ENCODE measurements around the gene FUS. TPM values are rescaled to one million over a fixed set of nuclear protein-coding genes. Genes with fewer than 3 reads are reported as not detected.

Gene FUS
- total RNA-seq, 3 donors from 2014 or later (not counting 1 experiment from before 2014, with no cell fraction given): 872 to 934 (median 918) TPM

DNA sequence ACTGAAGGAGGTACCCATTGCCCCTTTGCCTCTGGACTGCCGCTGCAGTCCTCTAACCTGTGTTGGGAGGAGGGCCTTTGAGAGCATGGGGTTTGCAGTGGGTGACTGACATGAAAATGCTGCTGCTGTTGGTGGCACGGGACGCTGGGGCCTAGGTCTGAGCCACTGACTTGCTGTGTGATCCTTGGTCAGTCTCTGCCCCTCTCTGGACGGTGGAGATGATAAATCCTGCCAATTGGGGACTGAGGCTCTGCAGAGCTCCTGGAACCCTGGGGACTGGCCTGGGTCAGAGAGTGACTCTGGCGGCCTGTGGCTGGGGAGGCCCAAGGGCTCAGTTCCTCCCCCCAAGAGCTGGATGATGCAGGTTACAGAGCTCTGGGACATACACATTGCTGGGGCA is 43.1 kb downstream of the FUS start:
- Mint-ChIP-seq H3K27me3 (ENCODE audit: low read depth in 2 of 2) (peaks cover 0 to 24% of the 10 kb centered on the region in 2 donors), H3K4me3 (no peak overlapping the region), H3K36me3 (no peaks in the 10 kb centered on the region), H3K9me3 (no peaks in the 10 kb centered on the region), H3K4me1 (peaks cover 0 to 13% of the 10 kb centered on the region in 2 donors), H3K27ac (no peak overlapping the region)
- H3K4me3 ChIP-seq (ENCODE audit: low read length): no peak overlapping the region
- TF ChIP-seq, protein P1, sequence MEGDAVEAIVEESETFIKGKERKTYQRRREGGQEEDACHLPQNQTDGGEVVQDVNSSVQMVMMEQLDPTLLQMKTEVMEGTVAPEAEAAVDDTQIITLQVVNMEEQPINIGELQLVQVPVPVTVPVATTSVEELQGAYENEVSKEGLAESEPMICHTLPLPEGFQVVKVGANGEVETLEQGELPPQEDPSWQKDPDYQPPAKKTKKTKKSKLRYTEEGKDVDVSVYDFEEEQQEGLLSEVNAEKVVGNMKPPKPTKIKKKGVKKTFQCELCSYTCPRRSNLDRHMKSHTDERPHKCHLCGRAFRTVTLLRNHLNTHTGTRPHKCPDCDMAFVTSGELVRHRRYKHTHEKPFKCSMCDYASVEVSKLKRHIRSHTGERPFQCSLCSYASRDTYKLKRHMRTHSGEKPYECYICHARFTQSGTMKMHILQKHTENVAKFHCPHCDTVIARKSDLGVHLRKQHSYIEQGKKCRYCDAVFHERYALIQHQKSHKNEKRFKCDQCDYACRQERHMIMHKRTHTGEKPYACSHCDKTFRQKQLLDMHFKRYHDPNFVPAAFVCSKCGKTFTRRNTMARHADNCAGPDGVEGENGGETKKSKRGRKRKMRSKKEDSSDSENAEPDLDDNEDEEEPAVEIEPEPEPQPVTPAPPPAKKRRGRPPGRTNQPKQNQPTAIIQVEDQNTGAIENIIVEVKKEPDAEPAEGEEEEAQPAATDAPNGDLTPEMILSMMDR (IDR thresholded peaks at IDR 0.05): no peak
- 93% methylated on average over 5 of the region's 5 CpGs for WGBS (ENCODE audit: insufficient coverage)
- no peak for ATAC-seq
- DNase-seq: no peak
- H3K9me3 ChIP-seq (ENCODE audit: control insufficient read depth, insufficient read depth, low read length): no peaks in the 10 kb centered on the region
- intact Hi-C loops (cut with micrococcal nuclease): no loop called here
- H3K27ac ChIP-seq (ENCODE audit: low read length): no peak overlapping the region
- no peaks in the 10 kb centered on the region for H3K4me1 ChIP-seq (ENCODE audit: control insufficient read depth, insufficient read depth, low read length)
- H3K36me3 ChIP-seq (ENCODE audit: control insufficient read depth, insufficient read depth, low read length): no peaks in the 10 kb centered on the region
- H3K27me3 ChIP-seq (ENCODE audit: control insufficient read depth, insufficient read depth, low read length): peaks cover 2% of the 10 kb centered on the region

DNA sequence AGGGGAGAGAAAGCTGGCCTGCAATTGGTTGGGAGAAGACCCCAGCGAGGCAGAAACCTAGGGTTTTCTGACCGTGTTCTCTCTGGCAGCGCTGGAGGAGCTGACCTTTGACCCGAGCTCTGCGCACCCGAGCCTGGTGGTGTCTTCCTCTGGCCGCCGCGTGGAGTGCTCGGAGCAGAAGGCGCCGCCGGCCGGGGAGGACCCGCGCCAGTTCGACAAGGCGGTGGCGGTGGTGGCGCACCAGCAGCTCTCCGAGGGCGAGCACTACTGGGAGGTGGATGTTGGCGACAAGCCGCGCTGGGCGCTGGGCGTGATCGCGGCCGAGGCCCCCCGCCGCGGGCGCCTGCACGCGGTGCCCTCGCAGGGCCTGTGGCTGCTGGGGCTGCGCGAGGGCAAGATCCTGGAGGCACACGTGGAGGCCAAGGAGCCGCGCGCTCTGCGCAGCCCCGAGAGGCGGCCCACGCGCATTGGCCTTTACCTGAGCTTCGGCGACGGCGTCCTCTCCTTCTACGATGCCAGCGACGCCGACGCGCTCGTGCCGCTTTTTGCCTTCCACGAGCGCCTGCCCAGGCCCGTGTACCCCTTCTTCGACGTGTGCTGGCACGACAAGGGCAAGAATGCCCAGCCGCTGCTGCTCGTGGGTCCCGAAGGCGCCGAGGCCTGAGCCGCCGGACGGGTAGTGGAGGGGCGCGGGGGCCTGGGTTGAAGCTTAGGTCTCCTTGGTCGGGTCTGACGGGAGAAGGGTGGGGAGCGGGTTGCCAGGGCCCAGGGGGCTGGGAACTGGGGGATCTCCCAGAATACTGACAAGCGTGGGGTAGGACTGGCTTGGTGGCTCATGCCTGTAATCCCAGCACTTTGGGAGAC is 44.4 kb downstream of the FUS start:
- intact Hi-C loops (cut with micrococcal nuclease): no loop called here
- H3K4me1 ChIP-seq (ENCODE audit: control insufficient read depth, insufficient read depth, low read length): no peaks in the 10 kb centered on the region
- no peak overlapping the region for H3K27ac Mint-ChIP-seq
- H3K4me3 Mint-ChIP-seq: no peak overlapping the region
- no peak for DNase-seq
- peaks cover 0 to 13% of the 10 kb centered on the region in 2 donors for H3K4me1 Mint-ChIP-seq
- H3K4me3 ChIP-seq (ENCODE audit: low read length): no peak overlapping the region
- H3K9me3 ChIP-seq (ENCODE audit: control insufficient read depth, insufficient read depth, low read length): no peaks in the 10 kb centered on the region
- 97% methylated on average over 80 of the region's 80 CpGs for WGBS (ENCODE audit: insufficient coverage)
- ATAC-seq: no peak
- no peaks in the 10 kb centered on the region for H3K36me3 Mint-ChIP-seq
- peaks cover 0 to 14% of the 10 kb centered on the region in 2 donors for H3K27me3 Mint-ChIP-seq (ENCODE audit: low read depth in 2 of 2)
- TF ChIP-seq, protein P1 (IDR thresholded peaks at IDR 0.05): no peak
- no peak overlapping the region for H3K27ac ChIP-seq (ENCODE audit: low read length)
- no peaks in the 10 kb centered on the region for H3K27me3 ChIP-seq (ENCODE audit: control insufficient read depth, insufficient read depth, low read length)
- no peaks in the 10 kb centered on the region for H3K36me3 ChIP-seq (ENCODE audit: control insufficient read depth, insufficient read depth, low read length)
- H3K9me3 Mint-ChIP-seq: no peaks in the 10 kb centered on the region

DNA sequence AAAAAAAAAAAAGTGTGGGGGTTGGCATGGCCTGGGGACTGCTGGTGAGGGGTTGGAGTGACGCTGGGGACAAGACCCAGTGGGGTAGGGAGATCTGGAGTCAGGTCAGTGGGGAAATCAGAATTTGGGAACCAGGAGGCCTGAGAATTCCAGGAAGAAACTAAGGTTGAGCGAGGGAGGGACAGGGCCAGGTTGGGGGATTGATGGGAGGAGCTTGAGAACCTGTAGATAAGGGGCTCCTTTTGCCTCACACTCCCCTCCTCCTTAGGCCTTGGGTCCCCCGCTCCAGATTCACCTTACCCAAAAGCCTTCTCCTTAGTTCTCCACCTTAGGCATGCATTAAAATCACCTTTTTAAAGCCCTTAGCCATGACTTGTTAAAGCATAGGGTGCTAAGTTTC is 45.3 kb downstream of the FUS start:
- 94% methylated on average over 3 of the region's 3 CpGs for WGBS (ENCODE audit: insufficient coverage)
- H3K27me3 Mint-ChIP-seq (ENCODE audit: low read depth in 2 of 2): peaks cover 0 to 14% of the 10 kb centered on the region in 2 donors

More for the DNA sequence above, 45.3 kb downstream of the FUS start:
- ATAC-seq (no peak), DNase-seq (no peak)
- no peaks in the 10 kb centered on the region for H3K36me3 Mint-ChIP-seq
- peaks cover 0 to 13% of the 10 kb centered on the region in 2 donors for H3K4me1 Mint-ChIP-seq
- no peaks in the 10 kb centered on the region for H3K27me3 ChIP-seq (ENCODE audit: control insufficient read depth, insufficient read depth, low read length)
- no peak overlapping the region for H3K27ac Mint-ChIP-seq
- TF ChIP-seq, protein P1 (IDR thresholded peaks at IDR 0.05): no peak
- H3K4me1 ChIP-seq (ENCODE audit: control insufficient read depth, insufficient read depth, low read length): no peaks in the 10 kb centered on the region
- no peak overlapping the region for H3K27ac ChIP-seq (ENCODE audit: low read length)
- no peaks in the 10 kb centered on the region for H3K36me3 ChIP-seq (ENCODE audit: control insufficient read depth, insufficient read depth, low read length)
- H3K4me3 Mint-ChIP-seq: no peak overlapping the region
- H3K9me3 ChIP-seq (ENCODE audit: control insufficient read depth, insufficient read depth, low read length): no peaks in the 10 kb centered on the region
- H3K9me3 Mint-ChIP-seq: no peaks in the 10 kb centered on the region
- intact Hi-C loops (cut with micrococcal nuclease): no loop called here
- no peak overlapping the region for H3K4me3 ChIP-seq (ENCODE audit: low read length)
